HG03571 (cell line): ENCODE data around the gene C1QTNF1.

Experiments
- ATAC-seq: cut with Tn5 transposase; IDR thresholded peaks from one replicate; pipeline ENCODE4 v1.9.1; 2021; ENCODE audit not compliant: unreplicated experiment

Gene C1QTNF1

GRCh38 chr17:79039171-79039570 is 15.2 kb downstream of the C1QTNF1 start:
- ATAC-seq: no peak

- ATAC-seq: no peak
Observed at GRCh38 chr17:79039886-79040285, 15.9 kb downstream of the C1QTNF1 start.

GRCh38 chr17:79041041-79041570 is 17.1 kb downstream of the C1QTNF1 start:
- no peak for ATAC-seq

GRCh38 chr17:79041723-79042420 is 17.9 kb downstream of the C1QTNF1 start:
- ATAC-seq: no peak

- ATAC-seq: no peak
Observed at GRCh38 chr17:79042421-79043190, 18.6 kb downstream of the C1QTNF1 start.

GRCh38 chr17:79043191-79043930 is 19.4 kb downstream of the C1QTNF1 start:
- ATAC-seq: no peak

GRCh38 chr17:79043931-79044320 is 20.0 kb downstream of the C1QTNF1 start:
- no peak for ATAC-seq

- ATAC-seq: no peak
Observed at GRCh38 chr17:79044462-79044861, 20.5 kb downstream of the C1QTNF1 start.

GRCh38 chr17:79045001-79045729 is 21.2 kb downstream of the C1QTNF1 start:
- ATAC-seq: no peak

DNA sequence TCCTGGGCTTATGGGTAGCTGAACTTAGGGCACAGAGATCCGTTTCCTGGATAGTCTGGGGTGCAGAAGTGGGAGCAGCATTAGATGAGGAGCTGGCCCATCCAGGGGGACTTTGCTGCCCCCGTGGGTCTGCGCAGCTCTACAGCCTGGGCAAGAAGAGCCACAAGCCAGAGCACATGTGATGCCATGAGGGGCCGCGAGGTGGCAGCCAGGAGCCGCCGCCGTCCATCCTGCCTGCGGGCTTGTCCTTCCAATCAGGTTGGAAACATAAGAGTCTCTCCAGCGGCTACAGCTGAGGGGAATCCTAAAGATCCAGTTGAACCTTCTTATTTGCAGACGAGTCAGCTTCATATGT is 21.9 kb downstream of the C1QTNF1 start:
- no peak for ATAC-seq

DNA sequence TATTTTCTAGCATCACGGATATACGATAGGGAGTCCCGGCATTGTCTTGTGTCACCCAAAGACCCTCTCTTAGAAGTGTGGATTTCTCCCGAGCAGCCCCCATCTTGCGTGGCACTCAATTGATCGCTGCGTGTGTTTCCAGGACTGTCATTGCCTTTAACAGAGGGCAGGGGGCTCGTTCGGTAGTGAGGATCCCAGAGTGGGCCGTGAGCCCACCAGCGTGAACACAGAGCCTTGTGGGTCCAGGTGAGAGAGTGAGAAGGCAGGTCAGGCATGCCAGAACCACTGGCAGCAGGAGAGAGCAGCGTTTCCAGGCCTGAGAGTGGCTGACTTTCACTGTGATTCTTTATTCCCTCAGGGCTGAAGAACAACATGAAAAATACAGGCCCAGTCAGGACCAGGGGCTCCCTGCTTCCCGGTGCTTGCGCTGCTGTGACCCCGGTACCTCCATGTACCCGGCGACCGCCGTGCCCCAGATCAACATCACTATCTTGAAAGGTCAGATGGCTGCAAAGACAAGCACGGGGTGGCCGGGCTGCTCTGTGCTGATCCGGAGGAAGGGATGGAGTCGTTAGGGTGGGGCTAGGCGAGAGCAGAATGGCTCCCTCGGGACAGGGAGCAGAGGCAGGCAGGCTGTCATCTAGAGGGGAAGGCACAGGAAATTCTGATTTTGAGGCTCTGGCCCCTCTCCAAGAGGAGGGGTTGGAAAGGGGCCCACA is 22.4 kb downstream of the C1QTNF1 start:
- ATAC-seq: no peak

DNA sequence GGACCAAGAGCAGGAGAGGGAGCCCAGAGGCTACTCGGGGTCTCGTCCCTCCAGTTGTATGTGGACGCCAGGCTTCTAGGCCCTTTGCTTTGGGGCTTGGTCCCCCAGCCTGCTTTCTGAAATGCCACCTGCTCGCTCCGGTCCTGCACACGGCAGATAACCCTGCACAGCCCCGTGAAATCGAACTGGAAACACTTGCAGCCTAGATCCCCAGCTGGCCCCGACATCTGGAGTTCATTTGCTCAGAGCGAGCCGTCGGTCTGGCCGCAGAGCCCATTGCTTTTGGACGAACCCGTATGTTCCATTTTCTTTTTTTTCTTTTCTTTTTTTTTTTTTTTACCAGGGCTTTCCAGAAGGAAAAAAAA is 22.9 kb downstream of the C1QTNF1 start:
- no peak for ATAC-seq

DNA sequence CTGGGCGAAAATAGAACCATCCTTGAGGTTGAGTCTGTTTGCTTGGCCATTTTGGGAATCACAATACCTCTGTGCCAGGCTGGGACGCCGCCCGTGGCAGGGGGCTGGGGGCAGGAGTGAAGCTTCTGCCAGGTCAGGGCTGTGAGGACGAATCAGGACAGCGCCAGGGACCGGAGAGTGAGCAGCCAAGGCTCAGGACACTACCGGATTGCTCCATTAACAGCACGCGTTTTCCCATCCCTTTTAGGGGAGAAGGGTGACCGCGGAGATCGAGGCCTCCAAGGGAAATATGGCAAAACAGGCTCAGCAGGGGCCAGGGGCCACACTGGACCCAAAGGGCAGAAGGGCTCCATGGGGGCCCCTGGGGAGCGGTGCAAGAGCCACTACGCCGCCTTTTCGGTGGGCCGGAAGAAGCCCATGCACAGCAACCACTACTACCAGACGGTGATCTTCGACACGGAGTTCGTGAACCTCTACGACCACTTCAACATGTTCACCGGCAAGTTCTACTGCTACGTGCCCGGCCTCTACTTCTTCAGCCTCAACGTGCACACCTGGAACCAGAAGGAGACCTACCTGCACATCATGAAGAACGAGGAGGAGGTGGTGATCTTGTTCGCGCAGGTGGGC is 23.4 kb downstream of the C1QTNF1 start:
- no peak for ATAC-seq

GRCh38 chr17:79047923-79048825 is 24.2 kb downstream of the C1QTNF1 start:
- ATAC-seq: no peak

DNA sequence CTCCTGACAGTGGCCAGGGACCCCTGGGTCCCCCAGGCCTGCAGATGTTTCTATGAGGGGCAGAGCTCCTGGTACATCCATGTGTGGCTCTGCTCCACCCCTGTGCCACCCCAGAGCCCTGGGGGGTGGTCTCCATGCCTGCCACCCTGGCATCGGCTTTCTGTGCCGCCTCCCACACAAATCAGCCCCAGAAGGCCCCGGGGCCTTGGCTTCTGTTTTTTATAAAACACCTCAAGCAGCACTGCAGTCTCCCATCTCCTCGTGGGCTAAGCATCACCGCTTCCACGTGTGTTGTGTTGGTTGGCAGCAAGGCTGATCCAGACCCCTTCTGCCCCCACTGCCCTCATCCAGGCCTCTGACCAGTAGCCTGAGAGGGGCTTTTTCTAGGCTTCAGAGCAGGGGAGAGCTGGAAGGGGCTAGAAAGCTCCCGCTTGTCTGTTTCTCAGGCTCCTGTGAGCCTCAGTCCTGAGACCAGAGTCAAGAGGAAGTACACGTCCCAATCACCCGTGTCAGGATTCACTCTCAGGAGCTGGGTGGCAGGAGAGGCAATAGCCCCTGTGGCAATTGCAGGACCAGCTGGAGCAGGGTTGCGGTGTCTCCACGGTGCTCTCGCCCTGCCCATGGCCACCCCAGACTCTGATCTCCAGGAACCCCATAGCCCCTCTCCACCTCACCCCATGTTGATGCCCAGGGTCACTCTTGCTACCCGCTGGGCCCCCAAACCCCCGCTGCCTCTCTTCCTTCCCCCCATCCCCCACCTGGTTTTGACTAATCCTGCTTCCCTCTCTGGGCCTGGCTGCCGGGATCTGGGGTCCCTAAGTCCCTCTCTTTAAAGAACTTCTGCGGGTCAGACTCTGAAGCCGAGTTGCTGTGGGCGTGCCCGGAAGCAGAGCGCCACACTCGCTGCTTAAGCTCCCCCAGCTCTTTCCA is 25.1 kb downstream of the C1QTNF1 start:
- no peak for ATAC-seq

DNA sequence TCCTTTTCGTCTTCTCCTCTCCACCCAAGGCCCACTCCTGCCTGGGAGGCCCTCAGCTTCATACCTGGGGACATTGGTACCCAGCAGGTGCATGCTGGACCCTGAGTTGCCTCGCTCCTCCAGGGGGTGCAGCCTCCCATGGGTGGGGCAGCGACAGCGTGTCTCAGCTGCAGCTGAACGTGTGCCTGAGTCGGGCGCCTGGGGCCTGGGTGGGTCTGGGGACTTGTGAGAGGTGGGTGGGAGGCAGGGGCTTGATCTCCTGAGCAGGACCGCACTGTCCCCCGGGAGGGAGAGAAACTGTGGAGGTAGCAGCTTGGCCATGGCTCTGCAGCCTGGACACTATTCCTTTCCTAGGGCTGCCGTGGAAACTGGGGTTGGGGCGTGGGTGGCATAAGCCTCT is 25.9 kb downstream of the C1QTNF1 start:
- ATAC-seq: no peak

- no peak for ATAC-seq
Observed at GRCh38 chr17:79050551-79050950, 26.6 kb downstream of the C1QTNF1 start.

GRCh38 chr17:79051306-79051705 is 27.3 kb downstream of the C1QTNF1 start:
- ATAC-seq: no peak
